ENCODE measurements around the gene TAS2R7.

DNA sequence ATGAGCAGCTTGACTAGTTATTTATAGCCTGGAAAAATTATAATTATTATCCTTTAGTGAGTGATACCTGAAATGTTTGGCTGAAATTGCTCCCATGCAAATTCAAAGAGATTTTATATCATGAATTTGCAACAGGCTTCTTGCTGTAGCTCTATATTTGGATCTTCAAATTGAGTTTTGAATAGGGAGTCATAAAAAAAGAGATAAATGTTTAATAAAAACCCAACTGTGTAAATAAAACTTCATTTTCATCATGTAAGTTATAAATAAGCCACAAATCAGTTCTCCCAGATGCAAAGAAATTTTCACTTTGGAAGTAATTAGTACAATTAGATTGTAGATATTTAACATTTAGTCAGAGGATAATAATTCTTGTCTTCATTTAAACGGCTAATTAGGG is 4.8 kb upstream of the TAS2R7 start, which contains the start of gene TAS2R8:
- TF ChIP-seq, protein P1, sequence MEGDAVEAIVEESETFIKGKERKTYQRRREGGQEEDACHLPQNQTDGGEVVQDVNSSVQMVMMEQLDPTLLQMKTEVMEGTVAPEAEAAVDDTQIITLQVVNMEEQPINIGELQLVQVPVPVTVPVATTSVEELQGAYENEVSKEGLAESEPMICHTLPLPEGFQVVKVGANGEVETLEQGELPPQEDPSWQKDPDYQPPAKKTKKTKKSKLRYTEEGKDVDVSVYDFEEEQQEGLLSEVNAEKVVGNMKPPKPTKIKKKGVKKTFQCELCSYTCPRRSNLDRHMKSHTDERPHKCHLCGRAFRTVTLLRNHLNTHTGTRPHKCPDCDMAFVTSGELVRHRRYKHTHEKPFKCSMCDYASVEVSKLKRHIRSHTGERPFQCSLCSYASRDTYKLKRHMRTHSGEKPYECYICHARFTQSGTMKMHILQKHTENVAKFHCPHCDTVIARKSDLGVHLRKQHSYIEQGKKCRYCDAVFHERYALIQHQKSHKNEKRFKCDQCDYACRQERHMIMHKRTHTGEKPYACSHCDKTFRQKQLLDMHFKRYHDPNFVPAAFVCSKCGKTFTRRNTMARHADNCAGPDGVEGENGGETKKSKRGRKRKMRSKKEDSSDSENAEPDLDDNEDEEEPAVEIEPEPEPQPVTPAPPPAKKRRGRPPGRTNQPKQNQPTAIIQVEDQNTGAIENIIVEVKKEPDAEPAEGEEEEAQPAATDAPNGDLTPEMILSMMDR (IDR thresholded peaks at IDR 0.05) = no peak
- TF ChIP-seq POLR2A (IDR thresholded peaks at IDR 0.05) = no peak
